HG02938 (cell line): Measurements from ENCODE around the gene TLCD1.

Experiments used
- ATAC-seq: cut with Tn5 transposase; IDR thresholded peaks from one replicate; pipeline ENCODE4 v1.9.1; 2021; ENCODE audit warnings: mild to moderate bottlenecking, moderate library complexity; ENCODE audit not compliant: unreplicated experiment

TLCD1 gene, protein sequence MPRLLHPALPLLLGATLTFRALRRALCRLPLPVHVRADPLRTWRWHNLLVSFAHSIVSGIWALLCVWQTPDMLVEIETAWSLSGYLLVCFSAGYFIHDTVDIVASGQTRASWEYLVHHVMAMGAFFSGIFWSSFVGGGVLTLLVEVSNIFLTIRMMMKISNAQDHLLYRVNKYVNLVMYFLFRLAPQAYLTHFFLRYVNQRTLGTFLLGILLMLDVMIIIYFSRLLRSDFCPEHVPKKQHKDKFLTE

DNA sequence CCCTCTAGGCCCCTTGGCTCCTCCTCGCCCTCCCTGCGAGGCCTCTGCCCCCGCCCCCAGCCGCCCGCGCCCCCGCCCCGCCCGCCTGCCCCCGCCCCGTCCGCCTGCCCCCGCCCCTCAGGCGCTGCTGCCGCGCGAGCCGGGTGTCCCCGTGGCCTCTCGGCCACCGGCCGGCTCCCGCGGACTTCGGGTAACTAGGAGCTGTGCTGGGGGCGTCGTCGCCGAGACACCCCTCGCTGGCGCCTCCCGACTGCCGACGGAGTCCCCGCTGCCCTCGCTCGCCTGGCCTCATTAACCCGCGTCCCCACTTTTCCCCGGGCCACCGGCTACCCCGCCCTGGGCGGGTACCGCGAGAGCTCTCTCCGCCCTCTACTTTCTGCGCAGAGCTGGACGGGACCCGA is at the start of gene TLCD1:
Gene TLCD1, minus strand, starts transcription at position 8 of the 401 bp plus-strand sequence. CDS start 136 bp downstream, outside the sequence.
- no peak for ATAC-seq

DNA sequence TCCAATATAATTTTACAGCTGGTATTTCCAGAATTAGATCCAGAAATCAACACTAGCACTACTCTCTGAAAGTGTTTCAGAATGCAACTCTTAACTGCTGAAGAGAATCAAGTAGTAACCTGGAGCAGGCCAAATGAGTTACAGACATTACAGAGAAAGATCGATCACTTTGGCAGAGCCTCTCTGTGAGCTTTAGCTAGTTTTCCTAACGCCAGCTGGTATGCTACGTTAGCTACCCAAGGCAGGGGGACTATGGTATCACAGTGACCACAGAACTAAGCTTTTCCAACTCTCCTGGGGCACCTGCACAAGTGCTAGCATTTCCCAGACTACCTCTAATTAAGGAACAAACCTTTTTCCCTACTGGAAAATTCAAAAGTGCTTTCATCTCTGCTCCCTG is 48.2 kb upstream of the TLCD1 start:
- no peak for ATAC-seq

DNA sequence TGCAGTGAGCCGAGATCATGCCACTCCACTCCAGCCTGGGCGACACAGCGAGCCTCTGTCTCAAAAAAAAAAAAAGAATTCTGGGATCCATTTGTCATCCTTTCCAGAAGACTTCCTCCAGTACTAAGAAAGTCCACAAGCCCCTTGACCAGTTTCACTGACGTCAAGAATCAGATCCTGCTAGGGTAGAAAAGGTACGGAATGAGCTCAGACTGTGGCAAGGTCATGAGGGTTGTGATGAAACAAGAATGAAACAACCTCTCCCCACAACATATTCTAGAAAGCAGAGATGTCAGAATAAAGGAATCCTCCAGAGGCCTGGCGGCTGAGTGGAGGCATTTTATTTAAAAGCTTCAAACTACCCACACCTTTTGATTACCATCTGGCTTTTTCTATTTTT is 47.7 kb upstream of the TLCD1 start:
- ATAC-seq = no peak

DNA sequence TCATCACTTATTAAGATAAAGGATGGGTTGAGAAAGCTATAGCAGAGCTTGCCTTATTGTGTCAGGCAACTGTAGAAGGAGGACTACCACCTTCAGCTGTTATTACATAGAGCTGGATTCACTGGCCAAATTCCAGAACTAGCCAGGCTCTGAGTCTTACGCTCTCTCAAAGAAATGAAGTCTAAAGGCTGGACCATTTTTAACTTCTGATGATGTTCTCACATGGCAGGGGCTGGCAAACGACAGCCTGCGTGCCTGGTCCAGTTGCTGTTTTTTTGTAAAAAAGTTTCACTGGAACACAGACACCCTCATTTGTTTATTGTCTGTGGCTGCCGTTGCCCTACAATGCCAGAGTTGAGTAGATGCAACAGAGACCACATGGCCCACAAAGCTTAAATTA is 39.0 kb upstream of the TLCD1 start:
- no peak for ATAC-seq

DNA sequence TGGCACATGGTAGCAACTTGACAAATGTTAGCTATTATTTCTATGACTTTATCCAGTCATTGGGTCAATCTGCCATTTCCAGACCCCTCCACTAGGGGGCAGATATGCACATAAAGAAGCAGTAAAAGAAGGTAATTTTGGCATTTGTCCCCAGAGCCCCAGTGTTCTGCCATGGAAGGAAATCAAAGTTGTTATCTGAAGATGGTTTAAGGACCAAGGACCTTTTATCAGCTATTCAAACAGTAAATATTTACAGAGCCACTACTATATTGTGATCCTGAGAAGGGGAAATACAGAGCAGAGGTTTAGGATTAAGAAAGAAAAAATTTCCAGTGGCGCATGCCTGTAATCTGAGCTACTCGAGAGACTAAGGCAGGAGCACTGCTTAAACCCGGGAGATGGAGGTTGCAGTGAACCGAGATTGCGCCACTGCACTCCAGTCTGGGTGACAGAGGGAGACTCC is 37.8 kb upstream of the TLCD1 start:
- ATAC-seq = no peak

DNA sequence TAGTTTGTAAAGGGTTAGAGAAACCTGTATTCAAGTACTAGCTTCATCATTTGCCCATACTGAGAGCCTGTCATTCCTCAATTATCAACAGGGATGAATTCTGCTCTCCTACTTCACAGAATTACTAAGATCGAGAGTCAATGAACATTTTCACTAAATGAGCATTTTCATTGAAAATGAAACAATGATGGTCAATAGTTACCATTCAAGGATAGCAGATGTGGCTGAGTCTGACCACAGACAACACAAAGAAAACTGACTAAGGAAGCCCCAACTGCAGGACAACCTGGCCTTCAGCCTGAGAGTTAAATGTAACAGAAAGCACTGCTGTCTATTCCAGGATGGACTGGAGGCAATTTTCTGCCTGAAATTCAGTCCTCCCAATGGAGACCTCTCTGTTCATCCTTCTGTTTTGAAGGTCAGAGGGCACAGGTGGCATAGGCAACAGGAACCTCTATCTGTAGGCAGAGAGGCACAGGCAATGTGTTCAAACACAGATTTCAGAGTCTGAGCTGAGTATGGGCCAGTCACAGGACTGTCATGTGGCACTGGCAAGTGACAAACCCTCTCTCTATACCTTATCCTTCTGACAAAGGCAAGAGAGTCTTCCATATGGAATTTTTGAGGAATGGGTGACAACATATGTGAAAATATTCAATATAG is 37.2 kb upstream of the TLCD1 start:
- ATAC-seq = no peak

DNA sequence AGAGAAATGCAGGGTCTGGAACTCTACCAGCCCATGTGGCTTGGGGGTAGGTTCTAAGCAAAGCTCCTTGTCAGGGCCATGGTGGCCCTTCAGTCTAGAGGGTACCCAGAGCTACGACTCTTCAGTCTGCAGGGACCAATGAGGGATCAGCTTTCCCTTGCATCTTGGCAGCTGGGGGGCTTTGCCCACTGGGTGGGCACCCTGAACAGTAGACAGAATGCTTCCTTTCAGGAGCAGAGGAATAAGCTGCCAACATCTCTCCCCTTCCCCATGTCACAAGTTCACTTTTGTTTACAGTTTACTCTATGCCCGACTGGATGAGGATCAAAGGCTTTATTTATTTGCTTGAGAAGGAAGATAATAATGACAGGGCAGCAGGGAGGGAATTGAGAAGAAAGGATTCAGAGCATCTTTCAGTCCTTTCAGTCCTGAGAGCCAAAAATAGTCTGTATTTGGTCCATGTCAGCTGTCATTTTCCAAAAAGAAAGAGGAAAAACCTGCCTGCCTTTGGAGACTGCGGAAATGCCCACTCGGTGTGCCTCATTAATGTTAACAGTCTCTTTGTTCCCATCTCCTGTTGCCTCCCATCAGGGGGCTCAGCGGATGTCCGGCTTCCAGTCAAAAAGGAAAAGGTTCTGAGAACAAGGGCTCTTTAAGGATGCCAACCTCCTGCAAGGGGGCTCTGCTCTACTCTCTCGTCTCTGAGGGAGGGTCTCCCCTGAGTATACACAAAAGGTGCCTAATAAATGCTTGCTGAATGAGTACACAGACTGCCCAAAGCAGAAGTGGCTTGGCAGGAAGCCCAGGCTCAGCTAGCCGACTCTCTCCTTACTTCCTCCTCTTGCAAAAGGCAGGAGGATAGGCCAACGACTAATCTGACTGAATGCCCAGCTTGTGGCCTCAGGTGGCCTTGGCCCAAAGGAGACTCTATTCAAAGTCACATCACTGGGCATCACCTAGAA is 34.8 kb upstream of the TLCD1 start:
- ATAC-seq = no peak

DNA sequence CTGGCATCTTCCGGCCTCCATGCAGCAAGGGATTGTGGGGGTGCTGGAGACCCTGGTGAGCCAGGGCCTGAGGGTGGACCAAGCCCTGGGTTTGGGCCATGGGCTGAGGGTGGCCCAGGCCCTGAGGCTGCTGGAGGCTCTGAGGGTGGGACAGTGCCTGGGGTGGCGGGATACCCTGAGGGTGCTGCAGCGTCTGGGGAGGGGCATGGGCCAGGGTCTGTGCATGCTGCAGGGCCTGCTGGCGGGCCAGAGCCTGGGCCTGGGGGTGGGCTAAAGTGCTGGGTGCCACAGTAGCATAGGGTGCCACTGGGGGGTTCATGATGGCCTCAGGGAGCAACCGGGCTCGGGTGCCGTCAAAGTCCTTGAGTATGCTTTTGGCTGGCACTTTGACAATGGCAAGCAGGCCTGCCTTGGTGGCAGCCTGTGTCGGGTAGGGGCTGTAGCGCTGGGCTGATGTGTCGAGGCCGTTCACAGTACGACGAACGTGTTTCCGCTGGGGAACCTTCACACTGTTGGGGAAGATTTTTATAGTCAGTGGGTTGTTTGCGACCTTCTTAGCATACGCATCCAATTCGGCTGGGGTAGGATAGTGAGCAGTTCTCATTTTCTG is 33.3 kb upstream of the TLCD1 start:
- no peak for ATAC-seq

DNA sequence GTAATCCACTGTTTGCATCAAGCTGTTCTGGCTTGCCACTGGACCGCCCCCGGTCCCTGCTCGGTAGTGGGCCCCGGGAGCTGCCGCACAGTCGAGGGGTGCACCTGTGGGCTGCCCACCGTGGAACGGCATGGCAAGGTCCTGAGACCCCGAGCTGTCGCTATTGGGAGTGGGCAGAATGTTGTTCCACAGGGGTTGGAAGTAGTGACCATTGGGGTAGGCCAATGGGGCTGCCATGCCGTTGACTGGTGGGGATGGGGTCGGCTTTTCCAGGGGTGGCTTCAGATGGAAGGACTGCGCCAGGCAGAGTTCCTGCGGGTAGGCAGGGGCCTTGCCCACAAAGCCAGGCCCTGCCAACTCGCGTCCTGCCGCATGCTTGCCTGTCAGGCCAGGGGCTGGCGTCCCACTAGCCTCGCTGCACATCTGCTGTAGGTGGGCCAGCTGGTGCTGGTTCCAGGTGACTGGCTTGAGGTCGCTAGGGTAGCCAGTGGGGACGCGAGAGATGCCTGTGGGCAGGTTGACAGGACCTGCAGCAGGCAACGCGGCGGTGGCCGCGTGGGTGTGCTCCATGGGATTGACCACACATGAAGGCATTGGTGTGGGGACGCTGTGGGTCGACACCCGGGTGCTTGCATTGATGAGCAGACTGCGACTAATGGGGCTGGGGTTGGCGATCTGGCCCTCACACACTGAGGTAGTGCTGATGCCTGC is 32.5 kb upstream of the TLCD1 start:
- no peak for ATAC-seq

DNA sequence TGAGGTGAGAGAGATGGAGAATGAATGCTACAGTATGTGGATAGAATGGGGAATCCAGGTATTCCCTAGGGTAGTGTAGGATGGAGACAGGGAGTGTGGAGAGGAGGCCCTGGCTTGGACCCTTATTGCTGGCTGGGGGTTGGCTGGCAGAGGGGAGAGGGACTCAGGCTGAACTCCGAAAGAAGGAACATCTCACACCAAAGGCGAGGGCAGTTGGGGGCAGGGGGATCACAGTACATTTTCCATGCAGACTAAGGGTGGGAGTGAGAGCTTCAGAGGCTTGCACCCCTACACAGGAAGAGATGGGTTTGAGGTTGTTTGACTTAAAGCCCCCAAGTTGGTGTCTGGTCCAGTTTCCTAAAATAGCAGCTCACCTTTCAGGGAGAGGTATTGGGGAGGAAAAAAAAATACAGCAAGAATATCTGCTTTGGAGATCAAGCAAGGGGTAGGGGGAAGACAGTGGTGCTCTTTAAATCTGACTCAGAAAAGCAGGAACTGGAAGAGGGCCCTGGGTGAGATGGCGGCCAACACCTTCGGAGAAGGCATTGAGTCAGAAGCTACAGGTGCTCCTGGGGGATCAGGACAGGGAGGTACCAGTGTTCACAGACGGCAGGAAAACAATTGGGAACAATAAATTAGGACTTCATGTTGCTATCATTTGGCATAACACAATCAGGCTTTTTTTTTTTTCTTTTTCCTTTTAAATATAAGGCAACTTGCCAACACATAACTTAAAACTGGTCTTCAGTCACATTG is 30.2 kb upstream of the TLCD1 start:
- no peak for ATAC-seq

DNA sequence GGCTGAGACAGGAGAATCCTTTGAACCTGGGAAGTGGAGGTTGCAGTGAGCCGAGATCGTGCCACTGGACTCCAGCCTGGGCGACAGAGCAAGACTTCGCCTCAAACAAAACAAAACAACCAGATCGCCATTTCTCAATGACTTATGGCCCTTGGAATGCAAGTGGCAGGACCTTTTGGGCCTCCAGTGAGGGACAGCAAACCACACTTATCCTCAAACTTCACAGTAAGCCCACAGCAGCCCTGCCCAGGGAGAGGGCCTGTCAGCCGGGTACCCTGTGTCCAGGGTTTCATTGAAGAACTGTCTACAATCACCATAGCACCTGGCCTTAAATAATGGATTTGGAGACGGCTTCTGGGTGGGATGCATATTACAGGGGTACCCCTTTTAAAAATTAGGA is 29.5 kb upstream of the TLCD1 start:
- no peak for ATAC-seq

DNA sequence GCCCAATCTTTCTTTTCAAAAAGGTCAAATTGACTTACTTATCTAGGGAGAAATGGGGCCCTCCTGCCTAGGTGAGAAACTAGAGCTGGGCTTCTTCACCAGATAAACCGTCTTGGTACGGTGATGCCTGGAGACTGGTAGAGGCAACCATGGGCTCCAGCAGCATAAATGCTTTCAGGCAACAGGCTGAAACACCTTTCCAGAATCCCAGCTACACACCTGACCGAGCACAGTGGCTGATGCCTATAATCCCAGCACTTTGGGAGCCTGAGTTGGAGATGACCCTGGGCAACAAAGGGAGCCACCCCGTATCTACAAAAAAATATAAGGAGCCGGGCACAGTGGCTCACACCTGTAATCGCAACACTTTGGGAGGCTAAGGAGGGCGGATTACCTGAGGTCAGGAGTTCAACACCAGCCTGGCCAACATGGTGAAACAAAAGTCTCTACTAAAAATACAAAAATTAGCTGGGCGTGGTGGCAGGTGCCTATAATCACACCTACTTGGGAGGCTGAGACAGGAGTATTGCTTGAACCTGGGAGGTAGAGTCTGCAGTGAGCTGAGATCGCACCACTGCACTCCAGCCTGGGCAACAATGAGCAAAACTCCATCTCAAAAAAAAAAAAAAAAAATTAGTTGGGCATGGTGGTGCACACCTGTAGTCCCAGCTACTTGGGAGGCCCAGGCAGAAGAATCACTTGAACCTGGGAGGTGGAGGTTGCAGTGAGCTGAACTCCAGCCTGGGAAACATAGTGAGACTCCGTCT is 25.8 kb upstream of the TLCD1 start:
- ATAC-seq = no peak

DNA sequence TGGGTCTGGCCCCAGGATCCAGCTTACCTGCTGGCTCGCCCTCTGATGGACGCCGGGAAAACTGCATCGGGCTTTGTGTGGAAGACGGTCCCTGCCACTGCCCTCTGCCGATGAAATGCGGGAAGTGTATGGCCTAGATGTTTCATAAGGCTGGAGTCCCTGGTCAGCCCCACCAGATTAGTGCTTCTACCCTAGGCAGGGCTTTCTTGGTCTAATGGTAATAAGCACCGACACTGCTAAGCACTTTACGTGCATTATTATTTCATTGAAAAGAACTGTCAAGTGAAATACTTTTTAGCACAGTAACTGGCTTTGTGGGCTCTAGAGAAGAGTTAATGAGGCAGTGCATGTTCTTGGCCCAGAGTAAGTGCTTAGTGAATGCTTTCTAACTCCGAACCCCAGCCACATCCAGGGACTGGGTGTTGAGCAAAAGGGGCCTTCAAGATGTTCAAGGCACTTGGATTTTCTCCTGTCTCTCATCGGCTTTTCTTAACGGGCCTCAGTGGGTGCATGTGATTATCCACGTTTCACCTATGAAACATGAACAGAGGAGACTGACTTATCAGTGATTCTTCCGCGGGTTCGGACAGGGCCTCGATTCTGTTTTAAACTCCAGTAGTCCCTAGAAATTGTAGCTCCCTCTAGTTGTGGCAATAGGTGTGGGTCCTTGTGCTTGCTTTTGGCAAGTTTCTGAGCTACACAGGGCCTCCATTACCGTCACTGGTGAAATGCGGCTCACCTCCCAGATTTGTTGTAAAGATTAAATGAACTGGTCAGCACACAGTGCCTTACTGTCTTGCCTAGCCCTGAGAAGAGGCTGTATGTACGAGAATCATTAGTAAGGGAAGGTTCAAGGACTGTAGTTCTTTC is 24.4 kb upstream of the TLCD1 start:
- peak; percentile 61 for ATAC-seq

DNA sequence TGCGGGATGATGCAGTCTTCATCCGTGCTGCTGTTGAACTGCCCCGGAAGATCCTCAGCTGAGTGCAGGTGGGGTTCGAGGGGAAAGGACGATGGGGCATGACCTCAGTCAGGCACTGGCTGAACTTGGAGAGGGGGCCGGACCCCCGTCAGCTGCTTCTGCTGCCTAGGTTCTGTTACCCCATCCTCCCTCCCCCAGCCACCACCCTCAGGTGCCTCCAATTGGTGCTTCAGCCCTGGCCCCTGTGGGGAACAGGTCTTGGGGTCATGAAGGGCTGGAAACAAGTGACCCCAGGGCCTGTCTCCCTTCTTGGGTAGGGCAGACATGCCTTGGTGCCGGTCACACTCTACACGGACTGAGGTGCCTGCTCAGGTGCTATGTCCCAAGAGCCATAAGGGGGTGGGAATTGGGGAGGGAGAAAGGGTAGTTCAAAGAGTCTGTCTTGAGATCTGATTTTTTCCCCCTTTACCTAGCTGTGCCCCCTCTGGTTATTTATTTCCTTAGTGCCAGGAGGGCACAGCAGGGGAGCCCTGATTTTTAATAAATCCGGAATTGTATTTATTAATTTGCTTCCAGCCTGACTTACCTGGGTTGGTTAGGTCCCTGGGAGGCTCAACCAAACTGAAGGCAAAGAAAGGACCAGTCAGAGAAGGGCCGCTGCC is 23.6 kb upstream of the TLCD1 start:
- ATAC-seq = no peak

DNA sequence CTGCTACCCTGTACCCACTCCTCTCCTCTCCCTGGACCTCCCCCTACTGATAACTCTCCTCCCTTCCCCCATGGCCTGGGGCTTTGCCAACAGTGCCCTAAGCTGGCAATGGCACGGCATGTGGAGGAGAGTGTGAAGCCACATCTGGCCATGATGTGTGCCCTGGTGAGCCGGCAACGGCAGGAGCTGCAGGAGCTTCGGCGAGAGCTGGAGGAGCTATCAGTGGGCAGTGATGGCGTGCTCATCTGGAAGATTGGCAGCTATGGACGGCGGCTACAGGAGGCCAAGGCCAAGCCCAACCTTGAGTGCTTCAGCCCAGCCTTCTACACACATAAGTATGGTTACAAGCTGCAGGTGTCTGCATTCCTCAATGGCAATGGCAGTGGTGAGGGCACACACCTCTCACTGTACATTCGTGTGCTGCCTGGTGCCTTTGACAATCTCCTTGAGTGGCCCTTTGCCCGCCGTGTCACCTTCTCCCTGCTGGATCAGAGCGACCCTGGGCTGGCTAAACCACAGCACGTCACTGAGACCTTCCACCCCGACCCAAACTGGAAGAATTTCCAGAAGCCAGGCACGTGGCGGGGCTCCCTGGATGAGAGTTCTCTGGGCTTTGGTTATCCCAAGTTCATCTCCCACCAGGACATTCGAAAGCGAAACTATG is 23.0 kb upstream of the TLCD1 start:
- ATAC-seq = no peak

DNA sequence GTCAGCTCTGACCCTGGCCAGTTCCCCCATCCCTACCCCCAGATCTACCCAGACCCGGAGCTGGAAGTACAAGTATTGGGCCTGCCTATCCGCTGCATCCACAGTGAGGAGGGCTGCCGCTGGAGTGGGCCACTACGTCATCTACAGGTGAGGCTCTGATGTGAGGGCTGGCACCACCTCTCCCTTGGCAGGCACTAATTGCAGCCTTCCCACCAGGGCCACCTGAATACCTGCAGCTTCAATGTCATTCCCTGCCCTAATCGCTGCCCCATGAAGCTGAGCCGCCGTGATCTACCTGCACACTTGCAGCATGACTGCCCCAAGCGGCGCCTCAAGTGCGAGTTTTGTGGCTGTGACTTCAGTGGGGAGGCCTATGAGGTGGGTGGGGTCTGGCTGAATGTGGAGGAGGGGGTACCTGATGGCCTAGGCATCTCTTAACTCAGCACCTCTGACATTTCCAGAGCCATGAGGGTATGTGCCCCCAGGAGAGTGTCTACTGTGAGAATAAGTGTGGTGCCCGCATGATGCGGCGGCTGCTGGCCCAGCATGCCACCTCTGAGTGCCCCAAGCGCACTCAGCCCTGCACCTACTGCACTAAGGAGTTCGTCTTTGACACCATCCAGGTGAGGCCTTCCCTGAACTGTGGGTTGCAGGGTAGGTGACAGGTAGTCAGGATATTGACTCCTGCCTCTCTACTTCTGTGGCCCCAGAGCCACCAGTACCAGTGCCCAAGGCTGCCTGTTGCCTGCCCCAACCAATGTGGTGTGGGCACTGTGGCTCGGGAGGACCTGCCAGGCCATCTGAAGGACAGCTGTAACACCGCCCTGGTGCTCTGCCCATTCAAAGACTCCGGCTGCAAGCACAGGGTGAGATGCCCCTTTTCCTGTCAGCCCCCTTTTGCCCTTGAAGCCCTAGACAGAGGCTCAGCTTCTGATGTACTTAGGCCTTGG is 22.0 kb upstream of the TLCD1 start:
- ATAC-seq = no peak
